Measurements from ENCODE around the gene DDR1.
A peak's percentile ranks its signal among the peaks of the same experiment; 100 is the strongest.
"Not testable (repeated sequence)": the region's sequence is repeated elsewhere in the genome, so short reads cannot be mapped to it uniquely, and the experiment has no call there.

The DDR1 gene

GRCh38 chr6:30873137-30873640, 11.1 kb upstream of the DDR1 start:
- H3K27ac ChIP-seq, result no peak overlapping the region
- TF ChIP-seq, protein P1, sequence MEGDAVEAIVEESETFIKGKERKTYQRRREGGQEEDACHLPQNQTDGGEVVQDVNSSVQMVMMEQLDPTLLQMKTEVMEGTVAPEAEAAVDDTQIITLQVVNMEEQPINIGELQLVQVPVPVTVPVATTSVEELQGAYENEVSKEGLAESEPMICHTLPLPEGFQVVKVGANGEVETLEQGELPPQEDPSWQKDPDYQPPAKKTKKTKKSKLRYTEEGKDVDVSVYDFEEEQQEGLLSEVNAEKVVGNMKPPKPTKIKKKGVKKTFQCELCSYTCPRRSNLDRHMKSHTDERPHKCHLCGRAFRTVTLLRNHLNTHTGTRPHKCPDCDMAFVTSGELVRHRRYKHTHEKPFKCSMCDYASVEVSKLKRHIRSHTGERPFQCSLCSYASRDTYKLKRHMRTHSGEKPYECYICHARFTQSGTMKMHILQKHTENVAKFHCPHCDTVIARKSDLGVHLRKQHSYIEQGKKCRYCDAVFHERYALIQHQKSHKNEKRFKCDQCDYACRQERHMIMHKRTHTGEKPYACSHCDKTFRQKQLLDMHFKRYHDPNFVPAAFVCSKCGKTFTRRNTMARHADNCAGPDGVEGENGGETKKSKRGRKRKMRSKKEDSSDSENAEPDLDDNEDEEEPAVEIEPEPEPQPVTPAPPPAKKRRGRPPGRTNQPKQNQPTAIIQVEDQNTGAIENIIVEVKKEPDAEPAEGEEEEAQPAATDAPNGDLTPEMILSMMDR (conservative IDR thresholded peaks at IDR 0.05; ENCODE audit: low read depth), result no peak
- POLR2A ChIA-PET (ENCODE audit: low non-redundant PET), result no interaction called here
- CTCF ChIA-PET, result interaction anchor here (0.6 kb wide), 1 partner anchor 150 kb away, joined by 3 read pairs; no protein-coding TSS in a partner anchor
- no peak for DNase-seq (ENCODE audit: low spot score)

DNA sequence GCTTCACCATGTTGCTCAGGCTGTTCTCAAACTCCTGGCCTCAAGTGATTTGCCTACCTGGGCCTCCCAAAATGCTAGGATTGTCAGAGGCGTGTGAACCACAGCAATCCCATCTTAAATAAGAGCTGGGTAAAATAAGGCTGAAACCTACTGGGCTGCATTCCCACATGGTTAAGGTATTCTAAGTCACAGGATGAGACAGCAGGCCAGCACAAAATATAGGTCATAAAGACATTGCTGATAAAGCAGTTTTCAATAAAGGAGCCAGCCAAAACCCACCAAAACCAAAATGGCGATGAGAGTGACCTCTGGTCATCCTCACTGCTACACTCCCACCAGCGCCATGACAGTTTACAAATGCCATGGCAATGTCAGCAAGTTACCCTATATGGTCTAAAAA, 10.5 kb upstream of the DDR1 start:
- POLR2A ChIA-PET (ENCODE audit: low non-redundant PET); DNase-seq (ENCODE audit: low spot score): not testable (repeated sequence)
- peak overlapping the region; percentile 24; the same call in 1 of the 2 replicates for H3K27ac ChIP-seq
- CTCF ChIA-PET, result interaction anchor here (0.6 kb wide), 1 partner anchor 193 kb away, joined by 5 read pairs; no protein-coding TSS in a partner anchor

DNA sequence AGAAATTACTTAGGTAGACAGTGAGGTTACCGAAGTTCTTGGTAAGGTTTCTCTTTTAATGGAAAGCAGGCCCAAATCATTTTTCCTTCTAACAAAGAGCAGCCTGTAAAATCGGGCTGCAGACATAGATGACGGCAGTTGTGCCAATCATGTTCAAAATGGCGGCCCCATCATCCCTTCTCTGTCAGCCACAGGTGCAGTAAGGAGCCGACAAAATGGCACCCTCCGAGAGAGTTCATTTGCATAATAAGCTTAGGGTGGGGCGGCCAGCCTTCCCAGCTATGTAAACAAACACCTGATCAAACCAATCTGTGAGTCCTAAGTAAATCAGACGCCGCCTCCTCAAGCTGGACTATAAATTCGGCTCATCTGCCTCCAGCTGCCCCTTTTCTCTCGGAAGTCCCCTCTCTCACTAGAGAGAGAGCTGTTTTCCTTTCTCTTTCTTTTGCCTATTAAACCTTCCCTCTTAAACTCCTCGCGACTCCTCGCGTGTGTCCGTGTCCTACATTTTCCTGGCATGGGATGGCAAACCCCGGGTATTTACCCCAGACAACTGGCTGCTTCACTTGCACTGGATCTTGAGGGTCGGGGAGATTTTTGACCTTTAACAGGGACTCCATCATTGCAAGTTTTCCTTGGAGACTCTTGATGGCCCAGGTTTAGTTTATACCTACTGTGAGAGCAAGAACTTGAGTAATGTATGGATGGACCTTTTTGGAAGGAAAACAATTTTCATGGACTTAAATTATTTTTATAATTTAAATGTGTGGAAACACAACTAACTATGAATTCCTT, 8.9 kb upstream of the DDR1 start:
- CTCF ChIA-PET, result interaction anchor here (0.7 kb wide), 1 partner anchor 47 kb away, joined by 3 read pairs; no protein-coding TSS in a partner anchor
- no peak for DNase-seq (ENCODE audit: low spot score)
- POLR2A ChIA-PET (ENCODE audit: low non-redundant PET), result interaction anchor here (0.5 kb wide), 1 partner anchor 43 kb away, joined by 3 read pairs; no protein-coding TSS in a partner anchor
- H3K27ac ChIP-seq, result peak overlapping the region; percentile 89
- TF ChIP-seq, protein P1 (conservative IDR thresholded peaks at IDR 0.05; ENCODE audit: low read depth), result no peak

DNA sequence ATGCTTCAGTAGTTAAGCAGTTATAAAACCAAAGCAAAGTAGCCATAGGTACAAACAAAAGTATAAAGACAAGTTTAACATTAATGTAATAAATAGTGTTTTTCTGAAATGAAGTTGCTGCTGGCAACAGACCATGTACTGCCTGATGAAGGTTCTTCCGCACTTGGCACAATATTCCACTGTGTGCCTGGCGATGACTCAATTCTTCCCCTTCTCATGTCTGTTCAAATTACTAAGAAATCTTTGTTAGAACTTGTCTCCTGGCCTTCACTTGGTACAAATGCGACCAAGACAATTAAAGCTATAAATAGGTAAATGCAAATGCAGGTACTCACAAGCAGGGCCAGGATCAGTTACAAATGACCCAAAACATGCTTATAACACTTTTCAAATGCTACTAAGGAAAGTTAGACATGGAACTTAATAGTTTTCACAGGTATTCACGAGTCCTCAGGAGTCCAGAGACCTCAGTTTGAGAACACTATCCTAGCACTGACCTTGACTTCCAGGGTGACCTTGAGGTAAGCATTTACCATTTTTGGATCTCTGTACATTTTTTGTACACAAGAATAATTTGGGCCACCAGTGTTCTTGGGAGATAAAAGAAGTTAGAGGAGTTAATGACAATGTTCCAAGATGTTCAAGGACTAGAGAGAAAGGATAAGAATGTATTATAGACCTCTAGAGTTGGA, 8.1 kb upstream of the DDR1 start:
- POLR2A ChIA-PET (ENCODE audit: low non-redundant PET), result no interaction called here
- H3K27ac ChIP-seq, result peak overlapping the region; percentile 95
- peak; percentile 88 for DNase-seq (ENCODE audit: low spot score)
- CTCF ChIA-PET, result interaction anchor here (0.6 to 3.1 kb wide), 9 partner anchors 23 to 225 kb away, joined by 3 to 15 read pairs (median 3); partner anchors contain the start of genes FLOT1 and VARS2
- TF ChIP-seq, protein P1 (conservative IDR thresholded peaks at IDR 0.05; ENCODE audit: low read depth), result no peak

- ChIA-PET CTCF (interaction anchor here (0.6 to 3.1 kb wide), 11 partner anchors 11 to 133 kb away, joined by 3 to 15 read pairs (median 3); partner anchors contain the start of genes IER3 and VARS2), POLR2A (ENCODE audit: low non-redundant PET) (no interaction called here)
- peak overlapping the region; percentile 95 for H3K27ac ChIP-seq
Observed at GRCh38 chr6:30877419-30878262, 6.7 kb upstream of the DDR1 start.

More at GRCh38 chr6:30877419-30878262, 6.7 kb upstream of the DDR1 start:
- peak; percentile 71 for DNase-seq (ENCODE audit: low spot score)
- TF ChIP-seq, protein P1 (conservative IDR thresholded peaks at IDR 0.05; ENCODE audit: low read depth), result peak; percentile 93
